Measurements from ENCODE around the gene CABLES2.

CABLES2 gene

DNA sequence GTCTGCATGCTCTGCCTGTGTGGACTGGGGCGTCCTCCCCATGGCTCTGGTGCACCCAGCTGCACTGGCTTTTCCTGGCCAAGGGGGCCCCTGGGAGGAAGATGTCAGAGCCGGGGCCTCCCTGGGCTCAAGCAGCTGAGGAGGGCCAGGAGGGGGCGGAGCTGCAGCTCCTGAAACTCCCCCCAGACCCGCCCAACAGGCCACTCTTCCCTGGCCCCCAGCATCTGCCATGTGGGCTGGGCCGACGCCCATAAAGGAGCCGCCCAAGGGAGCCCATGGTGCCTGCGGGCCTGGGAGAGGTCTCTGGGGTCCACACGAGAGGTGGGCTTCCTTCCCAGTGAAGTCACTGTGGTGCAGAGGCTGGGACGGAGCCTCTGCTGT is 16.2 kb upstream of the CABLES2 start:
- TF ChIP-seq, protein P1, sequence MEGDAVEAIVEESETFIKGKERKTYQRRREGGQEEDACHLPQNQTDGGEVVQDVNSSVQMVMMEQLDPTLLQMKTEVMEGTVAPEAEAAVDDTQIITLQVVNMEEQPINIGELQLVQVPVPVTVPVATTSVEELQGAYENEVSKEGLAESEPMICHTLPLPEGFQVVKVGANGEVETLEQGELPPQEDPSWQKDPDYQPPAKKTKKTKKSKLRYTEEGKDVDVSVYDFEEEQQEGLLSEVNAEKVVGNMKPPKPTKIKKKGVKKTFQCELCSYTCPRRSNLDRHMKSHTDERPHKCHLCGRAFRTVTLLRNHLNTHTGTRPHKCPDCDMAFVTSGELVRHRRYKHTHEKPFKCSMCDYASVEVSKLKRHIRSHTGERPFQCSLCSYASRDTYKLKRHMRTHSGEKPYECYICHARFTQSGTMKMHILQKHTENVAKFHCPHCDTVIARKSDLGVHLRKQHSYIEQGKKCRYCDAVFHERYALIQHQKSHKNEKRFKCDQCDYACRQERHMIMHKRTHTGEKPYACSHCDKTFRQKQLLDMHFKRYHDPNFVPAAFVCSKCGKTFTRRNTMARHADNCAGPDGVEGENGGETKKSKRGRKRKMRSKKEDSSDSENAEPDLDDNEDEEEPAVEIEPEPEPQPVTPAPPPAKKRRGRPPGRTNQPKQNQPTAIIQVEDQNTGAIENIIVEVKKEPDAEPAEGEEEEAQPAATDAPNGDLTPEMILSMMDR (IDR thresholded peaks at IDR 0.05; ENCODE audit: low read depth, low read length, missing control alignments), result no peak
- DNase-seq, result no peak
- Histone ChIP-seq H3K36me3 (replicated peaks) (no peaks in the 10 kb centered on the region), H3K27ac (no peak overlapping the region), H3K27me3 (replicated peaks) (peaks cover 2% of the 10 kb centered on the region), H3K4me3 (ENCODE audit: low read depth, low read length) (no peak overlapping the region)
- in situ Hi-C loops (cut with HindIII; ENCODE audit: low pct_ligation_motif_present, low sequenced_read_pairs), result no loop called here

DNA sequence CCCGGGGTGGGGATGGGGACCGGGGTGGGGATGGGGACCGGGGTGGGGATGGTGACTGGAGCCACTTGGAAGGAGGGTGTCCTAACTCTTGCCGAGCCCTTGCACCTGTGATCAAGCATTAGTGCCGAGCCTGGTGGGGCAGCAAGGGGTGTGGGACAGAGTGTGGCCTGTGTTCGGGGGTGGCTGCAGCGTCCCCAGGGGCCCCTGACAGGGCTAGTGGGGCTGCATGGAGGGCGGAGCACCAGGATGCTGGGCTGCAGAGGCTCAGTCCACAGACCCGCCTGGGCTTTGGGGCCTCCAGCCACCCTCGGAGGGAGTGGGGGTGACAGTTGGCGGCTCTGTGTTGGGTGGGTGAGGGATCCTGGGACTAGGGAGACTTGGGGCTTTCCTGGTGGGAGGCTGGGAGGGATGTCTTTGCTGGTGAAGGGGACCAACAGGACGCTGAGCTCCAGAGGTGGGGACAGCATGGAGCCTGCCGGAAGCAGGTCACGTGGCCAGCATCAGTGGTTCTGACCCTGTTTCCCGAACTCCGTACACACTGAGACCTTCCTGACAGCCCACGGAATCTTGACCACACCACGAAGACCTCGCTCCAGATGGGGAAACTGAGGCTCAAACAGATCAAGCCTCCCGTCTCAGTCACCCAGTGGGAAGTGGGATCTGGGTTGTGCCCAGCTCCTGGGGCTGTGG is 15.7 kb upstream of the CABLES2 start:
- Histone ChIP-seq H3K27ac (no peak overlapping the region), H3K27me3 (replicated peaks) (peaks cover 2% of the 10 kb centered on the region), H3K4me3 (ENCODE audit: low read depth, low read length) (no peak overlapping the region), H3K36me3 (replicated peaks) (no peaks in the 10 kb centered on the region)
- TF ChIP-seq, protein P1 (IDR thresholded peaks at IDR 0.05; ENCODE audit: low read depth, low read length, missing control alignments), result no peak
- DNase-seq, result no peak
- in situ Hi-C loops (cut with HindIII; ENCODE audit: low pct_ligation_motif_present, low sequenced_read_pairs), result no loop called here

DNA sequence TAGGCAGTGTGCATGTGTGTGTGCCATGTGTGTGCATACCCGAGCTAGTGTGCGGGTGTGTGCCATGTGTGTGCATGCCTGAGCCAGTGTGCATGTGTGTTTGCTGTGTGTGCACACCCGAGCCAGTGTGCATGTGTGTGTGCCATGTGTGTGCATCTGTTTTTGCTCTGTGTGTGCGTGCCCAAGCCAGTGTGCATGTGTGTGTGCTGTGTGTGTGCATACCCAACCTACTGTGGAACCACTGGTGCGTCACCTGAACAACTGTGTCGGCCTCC is 14.6 kb upstream of the CABLES2 start:
- TF ChIP-seq, protein P1 (IDR thresholded peaks at IDR 0.05; ENCODE audit: low read depth, low read length, missing control alignments), result no peak
- H3K27me3 ChIP-seq (replicated peaks), result peaks cover 2% of the 10 kb centered on the region

DNA sequence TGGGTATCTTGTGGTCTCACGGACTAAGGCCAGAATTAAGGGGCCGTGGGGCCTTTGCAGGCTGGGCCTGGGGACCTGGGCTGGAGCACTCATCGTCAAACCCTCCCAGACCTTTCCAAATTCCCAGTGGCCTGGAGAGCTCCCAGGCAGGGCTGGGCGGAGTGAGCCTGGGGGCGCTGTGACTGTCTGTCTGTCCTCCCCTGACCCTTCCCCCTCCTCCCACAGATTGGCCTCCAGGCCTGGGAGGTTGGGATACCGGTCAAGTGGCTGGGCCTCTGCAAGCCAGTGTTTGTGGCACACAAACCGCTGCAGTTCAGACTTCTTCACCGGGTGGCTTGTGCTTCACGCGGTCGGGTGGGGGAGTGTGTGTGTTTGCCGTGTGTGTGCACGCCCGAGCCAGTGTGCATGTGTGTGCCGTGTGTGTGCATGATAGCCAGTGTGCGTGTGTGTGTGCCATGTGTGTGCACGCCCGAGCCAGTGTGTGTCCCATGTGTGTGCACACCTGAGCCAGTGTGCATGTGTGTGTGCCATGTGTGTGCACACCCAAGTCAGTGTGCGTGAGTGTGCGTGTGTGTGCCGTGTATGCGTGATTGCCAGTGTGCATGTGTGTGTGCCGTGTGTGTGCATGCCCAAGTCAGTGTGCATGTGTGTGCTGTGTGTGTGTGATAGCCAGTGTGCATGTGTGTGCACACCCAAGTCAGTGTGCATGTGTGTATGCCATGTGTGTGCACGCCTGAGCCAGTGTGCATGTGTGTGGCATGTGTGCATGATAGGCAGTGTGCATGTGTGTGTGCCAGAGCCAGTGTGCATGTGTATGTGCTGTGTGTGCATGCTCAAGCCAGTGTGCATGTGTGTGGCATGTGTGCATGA is 14.0 kb upstream of the CABLES2 start:
- Histone ChIP-seq H3K4me3 (ENCODE audit: low read depth, low read length) (no peak overlapping the region), H3K27ac (no peak overlapping the region), H3K27me3 (replicated peaks) (peaks cover 2% of the 10 kb centered on the region), H3K36me3 (replicated peaks) (no peaks in the 10 kb centered on the region)
- TF ChIP-seq, protein P1 (IDR thresholded peaks at IDR 0.05; ENCODE audit: low read depth, low read length, missing control alignments), result no peak
- in situ Hi-C loops (cut with HindIII; ENCODE audit: low pct_ligation_motif_present, low sequenced_read_pairs), result no loop called here
- DNase-seq, result no peak

More for the DNA sequence above, 14.6 kb upstream of the CABLES2 start:
- H3K4me3 ChIP-seq (ENCODE audit: low read depth, low read length), result no peak overlapping the region
- in situ Hi-C loops (cut with HindIII; ENCODE audit: low pct_ligation_motif_present, low sequenced_read_pairs), result no loop called here
- no peak for DNase-seq
- H3K36me3 ChIP-seq (replicated peaks), result no peaks in the 10 kb centered on the region
- no peak overlapping the region for H3K27ac ChIP-seq

DNA sequence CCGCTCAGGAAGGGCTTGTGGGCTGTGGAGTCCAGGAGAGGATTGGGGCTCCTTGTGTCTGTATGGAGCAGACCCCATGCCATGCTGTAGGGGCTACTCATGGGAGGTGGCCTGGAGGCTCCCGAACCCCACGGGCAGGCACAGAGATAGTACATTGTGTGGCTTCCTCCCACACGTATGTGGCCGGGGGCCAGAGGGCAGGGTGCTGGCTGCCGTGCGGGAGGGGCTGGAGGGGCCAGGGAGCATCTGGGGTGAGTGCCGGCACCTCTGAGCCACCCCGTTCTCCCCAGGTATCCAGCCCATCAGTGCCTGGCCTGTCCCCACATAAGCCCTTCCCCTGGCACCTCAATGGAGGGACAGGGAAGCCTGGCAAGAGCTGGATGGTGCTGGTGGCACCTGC is 12.7 kb upstream of the CABLES2 start:
- no peak for DNase-seq
- TF ChIP-seq, protein P1 (IDR thresholded peaks at IDR 0.05; ENCODE audit: low read depth, low read length, missing control alignments), result no peak
- Histone ChIP-seq H3K36me3 (replicated peaks) (no peaks in the 10 kb centered on the region), H3K27me3 (replicated peaks) (peaks cover 2% of the 10 kb centered on the region), H3K27ac (no peak overlapping the region), H3K4me3 (ENCODE audit: low read depth, low read length) (no peak overlapping the region)
- in situ Hi-C loops (cut with HindIII; ENCODE audit: low pct_ligation_motif_present, low sequenced_read_pairs), result no loop called here
